Peyer's patch (tissue), 4 donors: Measurements from ENCODE around the gene S100A13. TPM values are rescaled to one million over a fixed set of nuclear protein-coding genes. Genes with fewer than 3 reads are reported as not detected.

Experiments used
- DNase-seq, 3 donors: peaks; one replicate each; pipeline ENCODE4 v3.0.0-alpha.2; 2017 to 2019
- H3K27ac ChIP-seq, 4 donors: fragments of 200-600 bp; sonication (generic); one replicate each; pipeline ENCODE4 v1.5.1; 2016 to 2019
- H3K27me3 ChIP-seq, 2 donors: fragments of 200-600 bp; sonication (generic); one replicate each; pipeline ENCODE4 v1.5.1; 2019
- H3K36me3 ChIP-seq, 3 donors: fragments of 200-600 bp; sonication (generic); one replicate each; pipeline ENCODE4 v1.5.1; 2016 to 2019
- H3K4me1 ChIP-seq, 4 donors: fragments of 200-600 bp; sonication (generic); one replicate each; pipeline ENCODE4 v1.5.1; 2016 to 2019
- H3K4me3 ChIP-seq, 4 donors: fragments of 200-600 bp; sonication (generic); 1 replicate in 3 of 4; 2 replicates in 1 of 4; pipeline ENCODE4 v1.5.1; 2016 to 2019; ENCODE audit warnings: mild to moderate bottlenecking in 1 of 4
- H3K9me3 ChIP-seq, 4 donors: fragments of 200-600 bp; sonication (generic); one replicate each; pipeline ENCODE4 v1.5.1; 2016 to 2019; ENCODE audit warnings: mild to moderate bottlenecking in 1 of 4
- CTCF ChIP-seq, 6 experiments: fragments of 450-650 bp in 4 of 6; fragments of 200-600 bp in 2 of 6; sonication (generic) in 1 of 6; IDR thresholded peaks; one replicate each; pipeline ENCODE4 v1.5.1; 2017 to 2019; ENCODE audit warnings: antibody characterized with exemption in 6 of 6, mild to moderate bottlenecking in 3 of 6, moderate library complexity in 1 of 6
- POLR2A ChIP-seq, 2 donors: fragments of 450-650 bp; IDR thresholded peaks; one replicate each; pipeline ENCODE4 v1.5.1; 2017; ENCODE audit warnings: antibody characterized with exemption in 2 of 2, mild to moderate bottlenecking in 2 of 2, moderate library complexity in 2 of 2
- total RNA-seq, 4 donors: library from RNA; depleted of rRNA; stranded (reverse); fragments of >200 nt; gene quantifications; one replicate each; pipeline ENCODE4 v1.1.0, GENCODE V29; 2016

Gene S100A13
- total RNA-seq, 4 donors from 2014 or later, result 49.5 to 185 (median 52.9) TPM

- Histone ChIP-seq H3K36me3 (peaks cover 0 to 9% (median 0%) of the 10 kb centered on the region in 3 donors), H3K27me3 (no peaks in the 10 kb centered on the region), H3K4me1 (peaks cover 0 to 39% (median 4%) of the 10 kb centered on the region in 4 donors), H3K4me3 (peak overlapping the region in 3 of 4 donors; percentile 11 to 62 (median 52)), H3K9me3 (no peaks in the 10 kb centered on the region), H3K27ac (peak overlapping the region in 3 of 4 donors; percentile 83 to 100 (median 85))
- no peak for TF ChIP-seq POLR2A (IDR thresholded peaks at IDR 0.05)
- no peak for TF ChIP-seq CTCF (IDR thresholded peaks at IDR 0.05)
- DNase-seq, result no peak
Observed at GRCh38 chr1:153615406-153615805, 11.9 kb downstream of the S100A13 start.

- H3K27me3 ChIP-seq, result no peaks in the 10 kb centered on the region
- DNase-seq, result no peak
- peaks cover 0 to 44% (median 4%) of the 10 kb centered on the region in 4 donors for H3K4me1 ChIP-seq
- H3K27ac ChIP-seq, result peak overlapping the region in 3 of 4 donors; percentile 91 to 100 (median 93)
- no peaks in the 10 kb centered on the region for H3K9me3 ChIP-seq
- H3K4me3 ChIP-seq, result peak overlapping the region in 2 of 4 donors; percentile 52 to 62
- H3K36me3 ChIP-seq, result peaks cover 0 to 4% (median 0%) of the 10 kb centered on the region in 3 donors
- TF ChIP-seq CTCF (IDR thresholded peaks at IDR 0.05), result no peak
- TF ChIP-seq POLR2A (IDR thresholded peaks at IDR 0.05), result no peak
Observed at GRCh38 chr1:153614906-153615305, 12.4 kb downstream of the S100A13 start.

DNA sequence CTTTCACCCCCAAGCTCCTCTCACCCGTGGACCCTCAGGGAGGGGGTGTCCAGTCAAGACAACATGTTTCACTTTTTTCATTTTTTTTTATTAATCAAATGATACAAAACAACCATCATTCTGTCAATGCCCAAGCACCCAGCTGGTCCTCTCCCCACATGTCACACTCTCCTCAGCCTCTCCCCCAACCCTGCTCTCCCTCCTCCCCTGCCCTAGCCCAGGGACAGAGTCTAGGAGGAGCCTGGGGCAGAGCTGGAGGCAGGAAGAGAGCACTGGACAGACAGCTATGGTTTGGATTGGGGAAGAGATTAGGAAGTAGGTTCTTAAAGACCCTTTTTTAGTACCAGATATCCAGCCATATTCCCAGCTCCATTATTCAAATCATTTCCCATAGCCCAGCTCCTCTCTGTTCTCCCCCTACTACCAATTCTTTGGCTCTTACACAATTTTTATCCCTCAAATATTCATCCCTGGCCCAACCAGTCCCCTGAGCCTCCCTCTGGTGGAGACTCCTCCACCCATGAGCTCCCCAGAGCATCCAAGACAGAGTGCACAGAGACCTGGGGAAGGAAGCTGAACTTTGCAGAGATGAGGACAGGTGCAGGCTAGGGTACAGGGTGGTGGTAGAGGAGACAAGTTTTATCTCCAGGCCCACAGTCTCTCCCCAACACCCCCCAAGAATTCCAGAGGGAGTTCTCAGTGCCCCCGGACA is 13.0 kb downstream of the S100A13 start:
- H3K4me1 ChIP-seq, result peaks cover 0 to 50% (median 4%) of the 10 kb centered on the region in 4 donors
- peak overlapping the region in 2 of 4 donors; percentile 52 to 62 for H3K4me3 ChIP-seq
- no peaks in the 10 kb centered on the region for H3K27me3 ChIP-seq
- peak in 1 of 2 donors; percentile 24 for TF ChIP-seq POLR2A (IDR thresholded peaks at IDR 0.05)
- no peak for TF ChIP-seq CTCF (IDR thresholded peaks at IDR 0.05)
- H3K27ac ChIP-seq, result peak overlapping the region in 3 of 4 donors; percentile 91 to 100 (median 93)
- DNase-seq, result no peak
- no peaks in the 10 kb centered on the region for H3K36me3 ChIP-seq
- no peaks in the 10 kb centered on the region for H3K9me3 ChIP-seq

DNA sequence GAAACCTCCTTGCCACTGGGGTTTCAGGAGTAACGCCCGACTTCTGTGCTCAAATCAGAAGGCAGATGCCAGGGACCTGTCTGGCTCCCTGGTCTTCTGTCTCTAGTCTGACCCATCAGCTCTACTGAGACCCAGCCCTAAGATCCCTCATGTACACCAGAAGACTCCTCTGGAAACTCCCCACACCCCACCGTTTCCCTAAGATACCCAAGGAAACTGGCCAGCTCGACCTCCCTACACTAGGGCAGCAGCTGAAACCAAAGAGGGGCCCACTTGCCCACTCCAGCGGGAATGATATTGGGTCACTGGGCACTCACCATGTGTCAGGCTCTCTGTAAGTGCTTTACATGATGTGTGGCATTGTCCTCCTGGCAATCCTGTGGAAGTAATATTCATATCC is 13.9 kb downstream of the S100A13 start:
- TF ChIP-seq CTCF (IDR thresholded peaks at IDR 0.05) (no peak), POLR2A (IDR thresholded peaks at IDR 0.05) (no peak)
- Histone ChIP-seq H3K27ac (peak overlapping the region; percentile 60 to 100 (median 92)), H3K36me3 (no peaks in the 10 kb centered on the region), H3K27me3 (no peaks in the 10 kb centered on the region), H3K4me3 (peak overlapping the region in 2 of 4 donors; percentile 64 to 76), H3K9me3 (no peaks in the 10 kb centered on the region), H3K4me1 (peaks cover 0 to 54% (median 4%) of the 10 kb centered on the region in 4 donors)
- no peak for DNase-seq

DNA sequence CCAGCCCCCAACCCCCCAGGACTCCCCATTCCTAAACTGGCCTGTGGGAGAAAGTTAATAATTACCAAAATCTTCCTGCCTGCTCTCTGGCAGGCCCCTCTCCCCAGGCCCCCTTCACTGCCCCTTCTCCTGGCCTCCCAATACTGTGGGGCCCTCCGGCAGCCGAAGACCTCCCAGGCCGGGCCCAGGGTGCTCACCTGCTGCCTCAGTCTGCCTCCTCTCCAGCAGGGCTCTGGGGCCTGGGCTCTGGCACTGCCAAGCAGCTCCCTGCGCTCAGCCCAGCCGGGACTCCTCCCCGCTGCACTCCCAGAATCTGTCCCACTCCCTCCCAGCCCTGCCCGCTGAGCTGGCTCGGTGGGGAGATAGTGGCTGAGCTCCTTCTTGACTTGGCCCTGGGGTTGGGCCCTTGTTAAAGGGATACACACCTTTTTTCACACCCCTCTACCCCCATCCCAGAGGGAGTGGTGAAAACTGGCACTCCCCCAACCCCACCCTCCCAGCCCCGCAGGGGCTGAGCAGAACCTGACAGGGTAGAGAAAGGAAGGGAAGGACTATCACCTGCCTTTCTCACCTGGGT is 14.5 kb downstream of the S100A13 start, which contains the start of gene S100A16:
TSS of gene S100A16 (minus strand) at position 383 of the 577 bp plus-strand sequence. CDS start 4,986 bp downstream, outside the sequence.
- DNase-seq, result peak in 2 of 3 donors; percentile 90 to 92
- Histone ChIP-seq H3K4me3 (peak within 1 kb of the TSS; percentile 32 to 76 (median 56)), H3K4me1 (peaks cover 0 to 60% (median 4%) of the 10 kb centered on the region in 4 donors), H3K9me3 (no peaks in the 10 kb centered on the region), H3K36me3 (peaks cover 0 to under 1% (median 0%) of the 10 kb centered on the region in 3 donors), H3K27me3 (no peaks in the 10 kb centered on the region), H3K27ac (peak within 1 kb of the TSS; percentile 60 to 100 (median 92))
- TF ChIP-seq POLR2A (IDR thresholded peaks at IDR 0.05) (peak; percentile 95 to 98), CTCF (IDR thresholded peaks at IDR 0.05) (no peak)
